ENCODE measurements around the gene SLC29A2.

The SLC29A2 gene

GRCh38 chr11:66328302-66329144, 43.0 kb downstream of the SLC29A2 start:
- DNase-seq (ENCODE audit: low read depth, low spot score), result no peak
- Histone ChIP-seq H3K27ac (no peak overlapping the region), H3K9me3 (ENCODE audit: low read depth, low read length) (no peaks in the 10 kb centered on the region), H3K36me3 (ENCODE audit: insufficient read depth, low read length) (no peaks in the 10 kb centered on the region), H3K4me3 (peak overlapping the region; percentile 63), H3K9ac (ENCODE audit: insufficient read length) (peak overlapping the region; percentile 59)
- TF ChIP-seq EZH2 (IDR thresholded peaks at IDR 0.05) (no peak), POLR2AphosphoS5 (IDR thresholded peaks at IDR 0.05; ENCODE audit: borderline replicate concordance, low read depth, low read length) (no peak), FOXP2 (optimal IDR thresholded peaks at IDR 0.05; ENCODE audit: control extremely low read depth, extremely low read length, insufficient read depth) (no peak)

GRCh38 chr11:66328031-66328301, 43.6 kb downstream of the SLC29A2 start:
- Histone ChIP-seq H3K9ac (ENCODE audit: insufficient read length) (no peak overlapping the region), H3K9me3 (ENCODE audit: low read depth, low read length) (no peaks in the 10 kb centered on the region), H3K27ac (no peak overlapping the region), H3K36me3 (ENCODE audit: insufficient read depth, low read length) (no peaks in the 10 kb centered on the region), H3K4me3 (no peak overlapping the region)
- TF ChIP-seq POLR2AphosphoS5 (IDR thresholded peaks at IDR 0.05; ENCODE audit: borderline replicate concordance, low read depth, low read length) (no peak), EZH2 (IDR thresholded peaks at IDR 0.05) (no peak), FOXP2 (optimal IDR thresholded peaks at IDR 0.05; ENCODE audit: control extremely low read depth, extremely low read length, insufficient read depth) (no peak)
- no peak for DNase-seq (ENCODE audit: low read depth, low spot score)

GRCh38 chr11:66327171-66328030, 44.2 kb downstream of the SLC29A2 start:
- no peak for TF ChIP-seq FOXP2 (optimal IDR thresholded peaks at IDR 0.05; ENCODE audit: control extremely low read depth, extremely low read length, insufficient read depth)
- no peak for TF ChIP-seq POLR2AphosphoS5 (IDR thresholded peaks at IDR 0.05; ENCODE audit: borderline replicate concordance, low read depth, low read length)
- TF ChIP-seq EZH2 (IDR thresholded peaks at IDR 0.05), result no peak
- no peak for DNase-seq (ENCODE audit: low read depth, low spot score)
- no peak overlapping the region for H3K4me3 ChIP-seq
- H3K9ac ChIP-seq (ENCODE audit: insufficient read length), result peak overlapping the region; percentile 41
- no peaks in the 10 kb centered on the region for H3K36me3 ChIP-seq (ENCODE audit: insufficient read depth, low read length)
- H3K9me3 ChIP-seq (ENCODE audit: low read depth, low read length), result no peaks in the 10 kb centered on the region
- H3K27ac ChIP-seq, result 0 out of 2 replicates have a peak overlapping the region, but pooled peaks have one; percentile 19

- H3K36me3 ChIP-seq (ENCODE audit: insufficient read depth, low read length), result no peaks in the 10 kb centered on the region
- no peak for DNase-seq (ENCODE audit: low read depth, low spot score)
- H3K4me3 ChIP-seq, result no peak overlapping the region
- no peak overlapping the region for H3K27ac ChIP-seq
- TF ChIP-seq FOXP2 (optimal IDR thresholded peaks at IDR 0.05; ENCODE audit: control extremely low read depth, extremely low read length, insufficient read depth) (no peak), EZH2 (IDR thresholded peaks at IDR 0.05) (no peak), POLR2AphosphoS5 (IDR thresholded peaks at IDR 0.05; ENCODE audit: borderline replicate concordance, low read depth, low read length) (no peak)
- H3K9ac ChIP-seq (ENCODE audit: insufficient read length), result no peak overlapping the region
- no peaks in the 10 kb centered on the region for H3K9me3 ChIP-seq (ENCODE audit: low read depth, low read length)
These were observed 45.1 kb downstream of the SLC29A2 start for GRCh38 chr11:66326261-66327111.

GRCh38 chr11:66325263-66325671, 46.3 kb downstream of the SLC29A2 start:
- Histone ChIP-seq H3K9me3 (ENCODE audit: low read depth, low read length) (no peaks in the 10 kb centered on the region), H3K9ac (ENCODE audit: insufficient read length) (no peak overlapping the region), H3K27ac (no peak overlapping the region), H3K36me3 (ENCODE audit: insufficient read depth, low read length) (no peaks in the 10 kb centered on the region), H3K4me3 (no peak overlapping the region)
- no peak for DNase-seq (ENCODE audit: low read depth, low spot score)
- TF ChIP-seq EZH2 (IDR thresholded peaks at IDR 0.05) (no peak), FOXP2 (optimal IDR thresholded peaks at IDR 0.05; ENCODE audit: control extremely low read depth, extremely low read length, insufficient read depth) (no peak)

DNA sequence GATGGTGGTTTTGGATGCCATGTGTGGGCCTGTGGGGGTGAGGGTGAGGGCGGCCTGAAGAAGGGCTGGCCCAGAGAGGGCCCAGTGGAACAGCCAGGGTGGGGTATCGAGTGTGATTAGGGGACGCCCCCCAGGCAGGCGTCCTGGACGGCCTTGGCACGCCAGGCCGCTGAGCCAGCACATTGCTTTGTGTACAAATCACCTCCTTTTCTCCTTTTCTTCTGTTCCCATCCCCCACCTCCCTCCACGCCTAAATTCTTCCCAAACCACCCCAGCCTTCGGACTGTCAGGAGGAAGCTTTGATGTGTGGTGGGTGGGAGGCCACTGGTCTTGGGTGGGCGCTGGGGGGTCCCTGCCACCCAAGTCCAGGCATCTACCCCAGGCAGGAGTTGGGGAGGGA, 46.9 kb downstream of the SLC29A2 start:
- Histone ChIP-seq H3K4me3 (no peak overlapping the region), H3K36me3 (ENCODE audit: insufficient read depth, low read length) (no peaks in the 10 kb centered on the region), H3K9me3 (ENCODE audit: low read depth, low read length) (no peaks in the 10 kb centered on the region), H3K27ac (peak overlapping the region; percentile 31; the same call in 1 of the 2 replicates), H3K9ac (ENCODE audit: insufficient read length) (no peak overlapping the region)
- TF ChIP-seq POLR2AphosphoS5 (IDR thresholded peaks at IDR 0.05; ENCODE audit: borderline replicate concordance, low read depth, low read length), result no peak
- TF ChIP-seq FOXP2 (optimal IDR thresholded peaks at IDR 0.05; ENCODE audit: control extremely low read depth, extremely low read length, insufficient read depth), result no peak
- TF ChIP-seq EZH2 (IDR thresholded peaks at IDR 0.05), result no peak
- no peak for DNase-seq (ENCODE audit: low read depth, low spot score)

GRCh38 chr11:66323684-66324083, 47.9 kb downstream of the SLC29A2 start:
- TF ChIP-seq POLR2AphosphoS5 (IDR thresholded peaks at IDR 0.05; ENCODE audit: borderline replicate concordance, low read depth, low read length) (no peak), EZH2 (IDR thresholded peaks at IDR 0.05) (no peak), FOXP2 (optimal IDR thresholded peaks at IDR 0.05; ENCODE audit: control extremely low read depth, extremely low read length, insufficient read depth) (no peak)
- DNase-seq (ENCODE audit: low read depth, low spot score), result no peak
- H3K36me3 ChIP-seq (ENCODE audit: insufficient read depth, low read length), result no peaks in the 10 kb centered on the region
- no peak overlapping the region for H3K4me3 ChIP-seq
- H3K9ac ChIP-seq (ENCODE audit: insufficient read length), result no peak overlapping the region
- no peak overlapping the region for H3K27ac ChIP-seq
- H3K9me3 ChIP-seq (ENCODE audit: low read depth, low read length), result no peaks in the 10 kb centered on the region

All from SK-N-MC (cell line).